Vagina (tissue), 2 donors: ENCODE measurements around the gene FGF21.

ENCODE experiments used
- POLR2A ChIP-seq, 2 donors: fragments of 450-650 bp; IDR thresholded peaks; one replicate each; pipeline ENCODE4 v1.6.1; 2017; ENCODE audit warnings: antibody characterized with exemption in 2 of 2, mild to moderate bottlenecking in 2 of 2, moderate library complexity in 2 of 2
- POLR2AphosphoS5 ChIP-seq, 2 donors: sonication (generic); formaldehyde crosslinking; IDR thresholded peaks; one replicate each; pipeline ENCODE4 v1.9.0; 2017; ENCODE audit warnings: antibody characterized with exemption in 2 of 2, mild to moderate bottlenecking in 2 of 2, low read depth in 1 of 2; ENCODE audit not compliant: insufficient read depth in 1 of 2
- TF ChIP-seq, protein P1 (sequence below), 3 experiments: fragments of 450-650 bp in 2 of 3; fragments of 200-600 bp in 1 of 3; sonication (generic) in 1 of 3; IDR thresholded peaks; one replicate each; pipeline ENCODE4 v1.5.1; 2017 to 2019; ENCODE audit warnings: antibody characterized with exemption in 3 of 3, mild to moderate bottlenecking in 2 of 3, moderate library complexity in 2 of 3

DNA sequence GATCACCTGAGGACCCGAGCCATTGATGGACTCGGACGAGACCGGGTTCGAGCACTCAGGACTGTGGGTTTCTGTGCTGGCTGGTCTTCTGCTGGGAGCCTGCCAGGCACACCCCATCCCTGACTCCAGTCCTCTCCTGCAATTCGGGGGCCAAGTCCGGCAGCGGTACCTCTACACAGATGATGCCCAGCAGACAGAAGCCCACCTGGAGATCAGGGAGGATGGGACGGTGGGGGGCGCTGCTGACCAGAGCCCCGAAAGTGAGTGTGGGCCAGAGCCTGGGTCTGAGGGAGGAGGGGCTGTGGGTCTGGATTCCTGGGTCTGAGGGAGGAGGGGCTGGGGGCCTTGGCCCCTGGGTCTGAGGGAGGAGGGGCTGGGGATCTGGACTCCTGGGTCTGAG lies 888 bp downstream of the FGF21 start:
- TF ChIP-seq, protein P1, sequence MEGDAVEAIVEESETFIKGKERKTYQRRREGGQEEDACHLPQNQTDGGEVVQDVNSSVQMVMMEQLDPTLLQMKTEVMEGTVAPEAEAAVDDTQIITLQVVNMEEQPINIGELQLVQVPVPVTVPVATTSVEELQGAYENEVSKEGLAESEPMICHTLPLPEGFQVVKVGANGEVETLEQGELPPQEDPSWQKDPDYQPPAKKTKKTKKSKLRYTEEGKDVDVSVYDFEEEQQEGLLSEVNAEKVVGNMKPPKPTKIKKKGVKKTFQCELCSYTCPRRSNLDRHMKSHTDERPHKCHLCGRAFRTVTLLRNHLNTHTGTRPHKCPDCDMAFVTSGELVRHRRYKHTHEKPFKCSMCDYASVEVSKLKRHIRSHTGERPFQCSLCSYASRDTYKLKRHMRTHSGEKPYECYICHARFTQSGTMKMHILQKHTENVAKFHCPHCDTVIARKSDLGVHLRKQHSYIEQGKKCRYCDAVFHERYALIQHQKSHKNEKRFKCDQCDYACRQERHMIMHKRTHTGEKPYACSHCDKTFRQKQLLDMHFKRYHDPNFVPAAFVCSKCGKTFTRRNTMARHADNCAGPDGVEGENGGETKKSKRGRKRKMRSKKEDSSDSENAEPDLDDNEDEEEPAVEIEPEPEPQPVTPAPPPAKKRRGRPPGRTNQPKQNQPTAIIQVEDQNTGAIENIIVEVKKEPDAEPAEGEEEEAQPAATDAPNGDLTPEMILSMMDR (IDR thresholded peaks at IDR 0.05) = no peak
- TF ChIP-seq POLR2A (IDR thresholded peaks at IDR 0.05) (no peak), POLR2AphosphoS5 (IDR thresholded peaks at IDR 0.05; ENCODE audit: insufficient read depth in 1 of 2, low read depth in 1 of 2) (no peak)
